Measurements from ENCODE around the gene KIRREL3. TPM values are rescaled to one million over a fixed set of nuclear protein-coding genes. Genes with fewer than 3 reads are reported as not detected.

The KIRREL3 gene
- total RNA-seq, 2 experiments from 2014 or later, result not detected

GRCh38 chr11:126843096-126843495, 157.5 kb downstream of the KIRREL3 start:
- no peaks in the 10 kb centered on the region for H3K27me3 ChIP-seq (ENCODE audit: control insufficient read depth in 1 of 2, insufficient read depth in 2 of 2, low read length in 2 of 2)
- no peak for TF ChIP-seq CTCF (IDR thresholded peaks at IDR 0.05)
- Mint-ChIP-seq H3K27ac (no peak overlapping the region), H3K36me3 (ENCODE audit: low read depth) (no peaks in the 10 kb centered on the region), H3K27me3 (no peaks in the 10 kb centered on the region), H3K4me3 (no peak overlapping the region), H3K9me3 (no peaks in the 10 kb centered on the region), H3K4me1 (ENCODE audit: low read depth) (no peaks in the 10 kb centered on the region)
- CTCF ChIA-PET, result no interaction called here
- no peaks in the 10 kb centered on the region for H3K36me3 ChIP-seq (ENCODE audit: insufficient read depth, low read length)
- intact Hi-C loops (cut with DNase I, micrococcal nuclease), result no loop called here
- POLR2A ChIA-PET, result no interaction called here
- no peaks in the 10 kb centered on the region for H3K9me3 ChIP-seq (ENCODE audit: control insufficient read depth in 1 of 2, insufficient read depth in 1 of 2, low read length in 2 of 2)
- no peak overlapping the region for H3K27ac ChIP-seq (ENCODE audit: low read depth in 1 of 2, low read length in 2 of 2)
- H3K4me1 ChIP-seq (ENCODE audit: insufficient read depth, low read length), result no peaks in the 10 kb centered on the region
- no peak overlapping the region for H3K4me3 ChIP-seq (ENCODE audit: low read length)
- DNase-seq, result no peak
- no peak for ATAC-seq (ENCODE audit: poor library complexity)

- no peak for DNase-seq
- no peak overlapping the region for H3K27ac Mint-ChIP-seq
- no peak overlapping the region for H3K4me3 Mint-ChIP-seq
- no peaks in the 10 kb centered on the region for H3K4me1 Mint-ChIP-seq (ENCODE audit: low read depth)
- H3K9me3 ChIP-seq (ENCODE audit: control insufficient read depth in 1 of 2, insufficient read depth in 1 of 2, low read length in 2 of 2), result no peaks in the 10 kb centered on the region
- ChIA-PET POLR2A (no interaction called here), CTCF (no interaction called here)
- intact Hi-C loops (cut with DNase I, micrococcal nuclease), result no loop called here
- H3K27ac ChIP-seq (ENCODE audit: low read depth in 1 of 2, low read length in 2 of 2), result no peak overlapping the region
- no peaks in the 10 kb centered on the region for H3K4me1 ChIP-seq (ENCODE audit: insufficient read depth, low read length)
- H3K36me3 ChIP-seq (ENCODE audit: insufficient read depth, low read length), result no peaks in the 10 kb centered on the region
- no peaks in the 10 kb centered on the region for H3K36me3 Mint-ChIP-seq (ENCODE audit: low read depth)
- no peaks in the 10 kb centered on the region for H3K27me3 ChIP-seq (ENCODE audit: control insufficient read depth in 1 of 2, insufficient read depth in 2 of 2, low read length in 2 of 2)
- peaks cover 3% of the 10 kb centered on the region for H3K27me3 Mint-ChIP-seq
- no peaks in the 10 kb centered on the region for H3K9me3 Mint-ChIP-seq
- no peak overlapping the region for H3K4me3 ChIP-seq (ENCODE audit: low read length)
- no peak for ATAC-seq (ENCODE audit: poor library complexity)
- TF ChIP-seq CTCF (IDR thresholded peaks at IDR 0.05), result no peak
Measured at GRCh38 chr11:126841999-126842398, 158.6 kb downstream of the KIRREL3 start.

- H3K4me1 Mint-ChIP-seq (ENCODE audit: low read depth), result no peaks in the 10 kb centered on the region
- POLR2A ChIA-PET, result no interaction called here
Measured at GRCh38 chr11:126840975-126841374, 159.6 kb downstream of the KIRREL3 start.

More at GRCh38 chr11:126840975-126841374, 159.6 kb downstream of the KIRREL3 start:
- Histone ChIP-seq H3K27me3 (ENCODE audit: control insufficient read depth in 1 of 2, insufficient read depth in 2 of 2, low read length in 2 of 2) (no peaks in the 10 kb centered on the region), H3K9me3 (ENCODE audit: control insufficient read depth in 1 of 2, insufficient read depth in 1 of 2, low read length in 2 of 2) (no peaks in the 10 kb centered on the region), H3K4me1 (ENCODE audit: insufficient read depth, low read length) (no peaks in the 10 kb centered on the region), H3K36me3 (ENCODE audit: insufficient read depth, low read length) (no peaks in the 10 kb centered on the region), H3K4me3 (ENCODE audit: low read length) (no peak overlapping the region), H3K27ac (ENCODE audit: low read depth in 1 of 2, low read length in 2 of 2) (no peak overlapping the region)
- Mint-ChIP-seq H3K36me3 (ENCODE audit: low read depth) (no peaks in the 10 kb centered on the region), H3K27ac (no peak overlapping the region), H3K27me3 (peaks cover 3% of the 10 kb centered on the region), H3K9me3 (no peaks in the 10 kb centered on the region), H3K4me3 (no peak overlapping the region)
- CTCF ChIA-PET, result no interaction called here
- ATAC-seq (ENCODE audit: poor library complexity), result no peak
- no peak for TF ChIP-seq CTCF (IDR thresholded peaks at IDR 0.05)
- no peak for DNase-seq
- intact Hi-C loops (cut with DNase I, micrococcal nuclease), result no loop called here

All from CD4-positive, alpha-beta T cell (primary cell).